Right lobe of liver (tissue), 6 donors: ENCODE data around the gene RNU1-2. TPM values are rescaled to one million over a fixed set of nuclear protein-coding genes. Genes with fewer than 3 reads are reported as not detected.
"Not testable (repeated sequence)": the region's sequence is repeated elsewhere in the genome, so short reads cannot be mapped to it uniquely, and the experiment has no call there.

Source experiments
- ATAC-seq, 4 donors: fragments of 200-7000 bp; cut with Tn5 transposase; one replicate each; pipeline ENCODE4 v1.9.1; 2020; ENCODE audit warnings: mild to moderate bottlenecking in 4 of 4, moderate library complexity in 4 of 4
- DNase-seq, 3 donors: peaks; one replicate each; pipeline ENCODE4 v3.0.0-alpha.2; 2020
- H3K27ac ChIP-seq, 3 donors: fragments of 200-600 bp; one replicate each; pipeline ENCODE4 v1.8.0; 2022
- H3K27me3 ChIP-seq, 2 donors: fragments of 200-600 bp; one replicate each; pipeline ENCODE4 v1.8.0; 2022
- H3K36me3 ChIP-seq, 4 donors: fragments of 200-600 bp; sonication (generic) in 1 of 4; one replicate each; pipeline versions ENCODE4 v1.5.1 to v1.8.0; 2017 to 2022; ENCODE audit warnings: control low read depth in 1 of 4
- H3K4me1 ChIP-seq, 4 donors: fragments of 200-600 bp; sonication (generic) in 1 of 4; one replicate each; pipeline versions ENCODE4 v1.5.1 to v1.8.0; 2017 to 2022; ENCODE audit warnings: control low read depth in 1 of 4
- H3K4me3 ChIP-seq, 3 donors: fragments of 200-600 bp; one replicate each; pipeline ENCODE4 v1.8.0; 2022
- H3K9me3 ChIP-seq, 4 donors: fragments of 200-600 bp; sonication (generic) in 1 of 4; one replicate each; pipeline versions ENCODE4 v1.5.1 to v1.8.0; 2017 to 2022; ENCODE audit warnings: control low read depth in 1 of 4
- POLR2A ChIP-seq: fragments of 450-650 bp; IDR thresholded peaks from one replicate; pipeline ENCODE4 v1.6.1; 2017; ENCODE audit warnings: antibody characterized with exemption, mild to moderate bottlenecking
- WGBS: methylation state at CpG from one replicate; pipeline ENCODE4 v1.1.6; 2018; ENCODE audit warnings: low coverage, low lambda C conversion rate; ENCODE audit not compliant: insufficient coverage; ENCODE audit errors: missing lambda C conversion rate; 5-methylcytosine and 5-hydroxymethylcytosine counted together
- intact Hi-C, 2 donors: fragments of 100-400 bp; cut with DNase I; formaldehyde crosslinking; loops; one replicate each; pipeline versions ENCODE4 v1.11.2 to v1.14.1; 2022
- total RNA-seq, 6 experiments: library from RNA; depleted of rRNA in 2 of 6; stranded (reverse); fragments of >200 nt in 2 of 6; fragmentation: NEBNext Ultra II Directional in 3 of 6; extraction: Animal tissue kit (Norgen Biotek cat#: 25700) in 3 of 6; gene quantifications; one replicate each; pipeline versions ENCODE4 v1.1.0 to v1.2.4, GENCODE V29; 2016 to 2023
- TF ChIP-seq, protein P1 (sequence below), 4 donors: fragments of 200-600 bp in 3 of 4; fragments of 450-650 bp in 1 of 4; IDR thresholded peaks; one replicate each; pipeline versions ENCODE4 v1.5.1 to v1.8.0; 2016 to 2022; ENCODE audit warnings: antibody characterized with exemption in 4 of 4, mild to moderate bottlenecking in 2 of 4
- donor health status: DM: no; HTN: yes; CAD: no.
- donor health status: DM: no; HTN: no; CAD: no.
- donor health status: DM: no; HTN: no; CAD: no.
- donor health status: DM: no; HTN: yes; CAD: no.
- donor health status: DM: no; HTN: yes; CAD: no.

The RNU1-2 gene
- total RNA-seq, 6 experiments from 2014 or later: under 0.01 to 3,377 (median 977) TPM

DNA sequence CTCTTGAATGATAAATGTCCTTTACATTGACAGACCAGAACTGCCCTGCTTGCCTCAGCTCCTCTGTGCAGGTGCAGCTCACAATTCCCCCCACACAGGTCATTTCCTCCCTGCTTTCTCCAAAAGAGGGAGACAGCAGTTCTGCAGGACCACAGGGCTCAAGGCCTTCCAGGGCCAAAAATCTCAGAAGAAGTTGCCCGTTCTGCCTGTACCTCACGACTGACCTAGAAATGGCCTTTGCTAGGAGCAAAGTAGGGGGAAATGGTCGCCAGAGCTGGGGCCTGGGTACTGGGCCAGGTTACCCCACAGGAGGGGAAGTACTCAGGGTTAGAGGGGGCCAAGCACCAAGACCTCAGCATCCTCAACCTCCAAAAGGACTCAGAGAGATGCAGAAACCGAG lies 11.1 kb downstream of the RNU1-2 start:
- intact Hi-C loops: no loop called here
- Histone ChIP-seq H3K36me3 (no peaks in the 10 kb centered on the region), H3K9me3 (no peaks in the 10 kb centered on the region), H3K4me3 (no peak overlapping the region), H3K4me1 (peaks cover 0 to 7% (median 0%) of the 10 kb centered on the region in 4 donors), H3K27ac (no peak overlapping the region), H3K27me3 (no peaks in the 10 kb centered on the region)
- no peak for ATAC-seq
- TF ChIP-seq, protein P1, sequence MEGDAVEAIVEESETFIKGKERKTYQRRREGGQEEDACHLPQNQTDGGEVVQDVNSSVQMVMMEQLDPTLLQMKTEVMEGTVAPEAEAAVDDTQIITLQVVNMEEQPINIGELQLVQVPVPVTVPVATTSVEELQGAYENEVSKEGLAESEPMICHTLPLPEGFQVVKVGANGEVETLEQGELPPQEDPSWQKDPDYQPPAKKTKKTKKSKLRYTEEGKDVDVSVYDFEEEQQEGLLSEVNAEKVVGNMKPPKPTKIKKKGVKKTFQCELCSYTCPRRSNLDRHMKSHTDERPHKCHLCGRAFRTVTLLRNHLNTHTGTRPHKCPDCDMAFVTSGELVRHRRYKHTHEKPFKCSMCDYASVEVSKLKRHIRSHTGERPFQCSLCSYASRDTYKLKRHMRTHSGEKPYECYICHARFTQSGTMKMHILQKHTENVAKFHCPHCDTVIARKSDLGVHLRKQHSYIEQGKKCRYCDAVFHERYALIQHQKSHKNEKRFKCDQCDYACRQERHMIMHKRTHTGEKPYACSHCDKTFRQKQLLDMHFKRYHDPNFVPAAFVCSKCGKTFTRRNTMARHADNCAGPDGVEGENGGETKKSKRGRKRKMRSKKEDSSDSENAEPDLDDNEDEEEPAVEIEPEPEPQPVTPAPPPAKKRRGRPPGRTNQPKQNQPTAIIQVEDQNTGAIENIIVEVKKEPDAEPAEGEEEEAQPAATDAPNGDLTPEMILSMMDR (IDR thresholded peaks at IDR 0.05): no peak
- WGBS: 69% methylated on average over 2 of the region's 4 CpGs
- no peak for DNase-seq

DNA sequence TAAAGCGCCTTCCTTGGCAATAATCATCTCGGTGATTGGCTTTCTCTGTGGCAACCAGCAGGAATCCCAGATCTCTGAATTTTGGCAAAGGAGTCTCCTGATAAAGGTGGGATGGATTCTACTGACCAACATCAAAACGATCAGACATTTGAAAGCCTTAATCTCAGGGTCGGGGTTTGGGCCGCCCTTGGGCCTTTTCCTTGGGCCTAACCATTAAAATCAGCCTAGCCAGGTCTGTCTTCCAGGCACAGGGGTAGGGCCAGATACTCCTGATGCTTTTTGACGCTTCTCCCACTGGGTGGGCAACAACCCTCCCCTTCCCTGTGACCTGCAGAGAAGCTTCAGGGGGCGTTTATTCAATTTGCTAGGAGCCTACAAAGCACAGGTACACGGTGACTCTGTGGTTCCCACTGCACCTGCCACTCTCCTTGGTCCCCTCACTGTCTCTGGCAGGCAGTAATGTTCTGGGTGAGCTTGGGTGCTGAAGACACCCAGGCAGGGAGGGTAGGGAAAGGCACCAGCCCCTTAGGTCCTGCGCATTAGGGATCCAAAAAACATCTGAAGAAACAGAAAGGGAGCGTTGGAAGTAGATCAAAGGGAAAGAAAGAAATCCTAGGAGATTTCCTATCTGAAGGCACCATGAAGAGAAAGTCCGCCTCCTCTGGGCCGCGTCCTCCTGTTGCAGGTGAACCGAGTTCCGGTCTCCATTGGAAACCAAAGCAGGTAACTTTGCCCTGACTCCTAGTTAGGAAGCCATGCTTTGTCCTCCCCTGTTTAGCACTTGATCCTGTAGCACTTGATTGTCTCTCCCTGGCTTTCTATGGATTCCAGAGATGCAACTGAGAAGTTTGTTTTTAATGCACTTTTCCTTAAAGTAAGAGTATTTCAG lies 12.3 kb downstream of the RNU1-2 start:
- intact Hi-C loops: no loop called here
- TF ChIP-seq, protein P1 (IDR thresholded peaks at IDR 0.05): no peak
- TF ChIP-seq POLR2A: no peak
- no peak for ATAC-seq
- peaks cover 0 to 13% (median 0%) of the 10 kb centered on the region in 4 donors for H3K4me1 ChIP-seq
- no peak for DNase-seq
- H3K9me3 ChIP-seq: no peaks in the 10 kb centered on the region
- no peak overlapping the region for H3K4me3 ChIP-seq
- H3K27ac ChIP-seq: no peak overlapping the region
- no peaks in the 10 kb centered on the region for H3K36me3 ChIP-seq
- no peaks in the 10 kb centered on the region for H3K27me3 ChIP-seq
- WGBS: 83% methylated on average over 15 of the region's 15 CpGs

DNA sequence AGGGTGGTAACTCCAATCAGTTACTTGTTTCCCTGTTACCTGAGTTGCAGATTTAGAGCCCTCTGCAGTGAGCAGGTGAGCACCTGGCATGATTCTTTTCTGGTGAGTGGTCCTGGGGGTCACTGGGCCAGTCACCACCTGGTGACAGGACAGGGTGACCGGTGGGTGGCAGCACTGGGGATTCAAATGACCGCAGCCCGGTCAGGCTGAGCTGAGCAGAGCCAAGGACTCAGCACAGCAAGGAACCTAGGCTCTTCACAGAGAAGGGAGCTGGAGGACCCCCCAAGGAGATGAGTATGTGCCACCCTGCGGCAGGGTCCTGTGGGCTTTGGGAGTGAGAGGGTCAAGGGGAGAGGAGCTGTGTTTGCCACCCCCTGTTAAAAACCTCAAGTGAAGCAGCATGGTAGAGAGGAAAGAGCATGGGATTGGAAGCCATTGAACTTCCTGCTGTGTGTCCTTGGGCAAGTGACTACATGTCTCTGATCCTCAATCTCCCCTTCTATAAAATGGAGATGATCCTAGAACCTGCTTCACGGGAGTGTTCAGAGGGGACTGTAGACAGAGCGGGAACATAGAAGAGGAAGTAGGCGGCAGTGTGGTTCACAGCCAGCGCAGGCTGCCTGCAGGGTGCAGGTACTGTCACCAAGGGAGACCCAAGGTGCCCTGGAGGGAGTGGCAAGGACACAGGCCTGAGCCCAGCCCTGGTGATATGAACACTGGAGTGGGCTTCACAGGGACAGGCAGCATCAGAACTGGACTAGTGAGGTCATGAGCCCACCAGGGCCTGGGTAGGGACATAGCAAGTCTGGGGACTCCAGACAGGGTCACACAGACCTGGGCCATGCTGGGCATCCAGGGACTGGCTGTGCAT lies 16.3 kb downstream of the RNU1-2 start:
- 61% methylated on average over 6 of the region's 8 CpGs for WGBS
- H3K9me3 ChIP-seq, H3K27ac ChIP-seq, intact Hi-C loops, H3K27me3 ChIP-seq, H3K36me3 ChIP-seq, H3K4me3 ChIP-seq, DNase-seq: not testable (repeated sequence)
- TF ChIP-seq, protein P1 (IDR thresholded peaks at IDR 0.05): peak; percentile 6 to 30 (median 9)
- peak in 1 of 4 donors; percentile 5 for ATAC-seq
- peaks cover 0 to 15% (median 2%) of the 10 kb centered on the region in 4 donors for H3K4me1 ChIP-seq

DNA sequence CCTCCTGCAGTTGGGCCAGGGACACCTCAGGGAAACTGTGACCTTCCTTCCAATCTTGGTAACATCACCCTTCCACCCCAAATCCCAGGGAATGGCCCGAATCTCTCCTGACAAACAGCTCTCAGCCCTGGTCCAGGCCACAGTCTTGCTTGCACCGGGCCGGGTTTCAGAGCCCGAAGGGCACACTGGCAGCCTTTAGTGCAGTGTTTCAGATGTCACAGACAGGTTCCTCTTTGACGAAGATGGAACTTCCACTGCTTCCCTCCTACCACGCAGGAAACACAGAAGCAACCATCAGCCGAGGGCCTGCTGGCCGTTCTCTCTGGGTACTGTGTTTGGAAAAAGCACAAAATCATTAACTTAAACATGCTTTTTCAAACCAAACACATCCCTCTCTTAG lies 17.0 kb downstream of the RNU1-2 start:
- H3K36me3 ChIP-seq, H3K9me3 ChIP-seq, H3K27me3 ChIP-seq, intact Hi-C loops, H3K4me3 ChIP-seq, DNase-seq, ATAC-seq, H3K27ac ChIP-seq: not testable (repeated sequence)
- H3K4me1 ChIP-seq: peaks cover 0 to 15% (median 2%) of the 10 kb centered on the region in 4 donors
- 66% methylated on average over 7 of the region's 8 CpGs for WGBS
